ENCODE data around the gene TEX44. TPM values are rescaled to one million over a fixed set of nuclear protein-coding genes. Genes with fewer than 3 reads are reported as not detected.

The TEX44 gene
- total RNA-seq, 1 experiment from 2014 or later = not detected

- ChIA-PET POLR2A (no interaction called here), CTCF (no interaction called here)
- H3K27me3 ChIP-seq (ENCODE audit: control insufficient read depth, insufficient read depth, low read length) = no peaks in the 10 kb centered on the region
- H3K27ac ChIP-seq (ENCODE audit: low read length) = no peak overlapping the region
- H3K9me3 ChIP-seq (ENCODE audit: control insufficient read depth, insufficient read depth, low read depth, low read length) = no peaks in the 10 kb centered on the region
- in situ Hi-C loops (cut with HindIII; ENCODE audit: low pct_unique_long_range_greater_than_20kb, low sequenced_read_pairs) (no loop called here), intact Hi-C loops (cut with micrococcal nuclease; ENCODE audit: unreplicated experiment) (no loop called here)
- H3K4me3 ChIP-seq (ENCODE audit: low read depth in 2 of 2, low read length in 2 of 2) = no peak overlapping the region
- no peaks in the 10 kb centered on the region for H3K4me1 ChIP-seq (ENCODE audit: control insufficient read depth, insufficient read depth, low read length)
- no TSS peak for BruUV-seq (replicated peaks)
- no peak for ATAC-seq
- H3K36me3 ChIP-seq (ENCODE audit: control insufficient read depth, insufficient read depth, low read length) = no peaks in the 10 kb centered on the region
- no peak for DNase-seq (ENCODE audit: low read depth, low spot score)
- TF ChIP-seq SIN3A (IDR thresholded peaks at IDR 0.05; ENCODE audit: borderline replicate concordance, insufficient read depth, low read depth, low read length) (no peak), CTCF (IDR thresholded peaks at IDR 0.05) (no peak), POLR2AphosphoS5 (IDR thresholded peaks at IDR 0.05; ENCODE audit: low read depth, low read length) (no peak), REST (IDR thresholded peaks at IDR 0.05; ENCODE audit: insufficient read depth in 1 of 2, low read depth in 2 of 2, low read length in 1 of 2) (no peak)
Measured at GRCh38 chr2:231589656-231590055, 3.0 kb upstream of the TEX44 start.

DNA sequence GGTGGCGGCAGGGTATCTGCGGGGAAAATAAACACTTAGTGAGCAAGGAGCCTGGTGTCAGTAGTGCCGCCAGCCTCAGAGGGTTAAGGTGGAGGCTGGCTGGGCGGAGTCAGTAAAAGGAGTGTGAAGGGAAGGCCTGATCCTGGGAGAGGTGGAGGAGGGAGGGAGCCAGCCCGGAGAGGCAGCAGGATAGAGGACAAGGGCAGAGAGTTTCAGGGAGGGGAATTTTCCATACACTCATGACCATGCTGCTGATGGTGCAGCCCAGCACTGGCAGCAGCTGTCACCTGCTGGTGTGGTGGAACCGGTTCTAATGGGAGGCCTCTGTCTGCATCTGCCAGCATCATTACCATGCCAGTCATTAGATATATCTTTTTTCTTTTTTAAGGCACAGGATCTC lies 2.0 kb upstream of the TEX44 start:
- no peak overlapping the region for H3K27ac ChIP-seq (ENCODE audit: low read length)
- ChIA-PET POLR2A (interaction anchor here (0.6 to 0.8 kb wide), 2 partner anchors 110 to 126 kb away, joined by 4 to 5 read pairs; no protein-coding TSS in a partner anchor), CTCF (interaction anchor here (0.5 kb wide), 1 partner anchor 49 kb away, joined by 3 read pairs; no protein-coding TSS in a partner anchor)
- no peaks in the 10 kb centered on the region for H3K9me3 ChIP-seq (ENCODE audit: control insufficient read depth, insufficient read depth, low read depth, low read length)
- H3K4me3 ChIP-seq (ENCODE audit: low read depth in 2 of 2, low read length in 2 of 2) = no peak overlapping the region
- no peaks in the 10 kb centered on the region for H3K27me3 ChIP-seq (ENCODE audit: control insufficient read depth, insufficient read depth, low read length)
- in situ Hi-C loops (cut with HindIII; ENCODE audit: low pct_unique_long_range_greater_than_20kb, low sequenced_read_pairs) = no loop called here
- DNase-seq (ENCODE audit: low read depth, low spot score) (no peak), ATAC-seq (no peak)
- no TSS peak for BruUV-seq (replicated peaks)
- H3K36me3 ChIP-seq (ENCODE audit: control insufficient read depth, insufficient read depth, low read length) = no peaks in the 10 kb centered on the region
- TF ChIP-seq SIN3A (IDR thresholded peaks at IDR 0.05; ENCODE audit: borderline replicate concordance, insufficient read depth, low read depth, low read length) (no peak), CTCF (IDR thresholded peaks at IDR 0.05) (no peak), REST (IDR thresholded peaks at IDR 0.05; ENCODE audit: insufficient read depth in 1 of 2, low read depth in 2 of 2, low read length in 1 of 2) (no peak), POLR2AphosphoS5 (IDR thresholded peaks at IDR 0.05; ENCODE audit: low read depth, low read length) (no peak), TCF7L2 (IDR thresholded peaks at IDR 0.05; ENCODE audit: low read depth, low read length) (no peak)
- intact Hi-C loops (cut with micrococcal nuclease; ENCODE audit: unreplicated experiment) = no loop called here
- H3K4me1 ChIP-seq (ENCODE audit: control insufficient read depth, insufficient read depth, low read length) = no peaks in the 10 kb centered on the region
